Measurements from ENCODE around the gene HELZ2. TPM values are rescaled to one million over a fixed set of nuclear protein-coding genes. Genes with fewer than 3 reads are reported as not detected.

Gene HELZ2
- total RNA-seq, 1 experiment from 2014 or later: 27.5 TPM

DNA sequence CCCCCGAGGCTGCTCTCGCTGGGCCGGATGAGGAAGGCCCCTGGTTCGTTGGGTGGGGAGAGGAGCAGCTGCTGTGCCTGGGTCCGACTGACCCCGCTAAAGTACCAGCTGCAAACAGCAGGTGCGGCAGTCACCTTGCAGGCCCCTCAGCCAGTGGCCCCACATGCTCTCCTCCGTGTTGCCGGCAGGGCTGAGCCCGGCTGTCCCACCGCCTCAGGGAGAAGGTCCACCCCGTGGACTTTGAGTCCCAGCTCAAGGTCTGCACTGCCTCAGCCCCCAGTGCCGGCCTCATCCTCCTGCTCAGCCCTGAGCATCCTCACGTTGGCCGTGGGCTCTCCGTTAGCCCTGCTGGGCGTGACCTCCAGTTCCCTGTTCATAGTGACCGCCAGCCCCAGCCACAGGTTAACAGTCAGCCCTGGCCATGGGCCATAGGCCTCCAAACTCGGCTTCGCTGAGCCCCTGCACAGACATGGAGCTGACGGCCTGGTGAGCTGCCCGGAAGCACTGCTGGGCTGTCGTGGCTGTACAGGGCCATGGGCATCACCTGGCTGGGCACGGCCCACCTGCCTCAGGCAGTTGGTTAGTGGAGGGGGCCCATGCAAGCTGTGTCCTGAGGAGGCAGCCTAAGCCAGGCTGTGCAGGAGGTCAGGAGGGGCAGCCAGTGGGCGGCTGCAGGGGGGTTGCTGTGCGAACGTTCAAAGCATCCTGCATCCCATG, 29.6 kb downstream of the HELZ2 start:
- CTCF ChIA-PET: interaction anchor here (1.4 kb wide), 1 partner anchor 429 kb away, joined by 4 read pairs; no protein-coding TSS in a partner anchor
- no peaks in the 10 kb centered on the region for H3K36me3 Mint-ChIP-seq

More for the DNA sequence above, 29.6 kb downstream of the HELZ2 start:
- POLR2A ChIA-PET: no interaction called here
- no peak for DNase-seq (ENCODE audit: low spot score)
- Mint-ChIP-seq H3K4me1 (peaks cover 9% of the 10 kb centered on the region), H3K27ac (no peak overlapping the region), H3K4me3 (no peak overlapping the region), H3K27me3 (ENCODE audit: low read depth) (no peaks in the 10 kb centered on the region), H3K9me3 (no peaks in the 10 kb centered on the region)
- TF ChIP-seq ZNF416 (CRISPR knock-in tag; IDR thresholded peaks at IDR 0.05): no peak
- TF ChIP-seq, protein P1, sequence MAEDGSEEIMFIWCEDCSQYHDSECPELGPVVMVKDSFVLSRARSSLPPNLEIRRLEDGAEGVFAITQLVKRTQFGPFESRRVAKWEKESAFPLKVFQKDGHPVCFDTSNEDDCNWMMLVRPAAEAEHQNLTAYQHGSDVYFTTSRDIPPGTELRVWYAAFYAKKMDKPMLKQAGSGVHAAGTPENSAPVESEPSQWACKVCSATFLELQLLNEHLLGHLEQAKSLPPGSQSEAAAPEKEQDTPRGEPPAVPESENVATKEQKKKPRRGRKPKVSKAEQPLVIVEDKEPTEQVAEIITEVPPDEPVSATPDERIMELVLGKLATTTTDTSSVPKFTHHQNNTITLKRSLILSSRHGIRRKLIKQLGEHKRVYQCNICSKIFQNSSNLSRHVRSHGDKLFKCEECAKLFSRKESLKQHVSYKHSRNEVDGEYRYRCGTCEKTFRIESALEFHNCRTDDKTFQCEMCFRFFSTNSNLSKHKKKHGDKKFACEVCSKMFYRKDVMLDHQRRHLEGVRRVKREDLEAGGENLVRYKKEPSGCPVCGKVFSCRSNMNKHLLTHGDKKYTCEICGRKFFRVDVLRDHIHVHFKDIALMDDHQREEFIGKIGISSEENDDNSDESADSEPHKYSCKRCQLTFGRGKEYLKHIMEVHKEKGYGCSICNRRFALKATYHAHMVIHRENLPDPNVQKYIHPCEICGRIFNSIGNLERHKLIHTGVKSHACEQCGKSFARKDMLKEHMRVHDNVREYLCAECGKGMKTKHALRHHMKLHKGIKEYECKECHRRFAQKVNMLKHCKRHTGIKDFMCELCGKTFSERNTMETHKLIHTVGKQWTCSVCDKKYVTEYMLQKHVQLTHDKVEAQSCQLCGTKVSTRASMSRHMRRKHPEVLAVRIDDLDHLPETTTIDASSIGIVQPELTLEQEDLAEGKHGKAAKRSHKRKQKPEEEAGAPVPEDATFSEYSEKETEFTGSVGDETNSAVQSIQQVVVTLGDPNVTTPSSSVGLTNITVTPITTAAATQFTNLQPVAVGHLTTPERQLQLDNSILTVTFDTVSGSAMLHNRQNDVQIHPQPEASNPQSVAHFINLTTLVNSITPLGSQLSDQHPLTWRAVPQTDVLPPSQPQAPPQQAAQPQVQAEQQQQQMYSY (CRISPR knock-in tag; IDR thresholded peaks at IDR 0.05): no peak
- no peak for TF ChIP-seq SP1 (CRISPR knock-in tag; conservative IDR thresholded peaks at IDR 0.05)
- TF ChIP-seq, protein P2, sequence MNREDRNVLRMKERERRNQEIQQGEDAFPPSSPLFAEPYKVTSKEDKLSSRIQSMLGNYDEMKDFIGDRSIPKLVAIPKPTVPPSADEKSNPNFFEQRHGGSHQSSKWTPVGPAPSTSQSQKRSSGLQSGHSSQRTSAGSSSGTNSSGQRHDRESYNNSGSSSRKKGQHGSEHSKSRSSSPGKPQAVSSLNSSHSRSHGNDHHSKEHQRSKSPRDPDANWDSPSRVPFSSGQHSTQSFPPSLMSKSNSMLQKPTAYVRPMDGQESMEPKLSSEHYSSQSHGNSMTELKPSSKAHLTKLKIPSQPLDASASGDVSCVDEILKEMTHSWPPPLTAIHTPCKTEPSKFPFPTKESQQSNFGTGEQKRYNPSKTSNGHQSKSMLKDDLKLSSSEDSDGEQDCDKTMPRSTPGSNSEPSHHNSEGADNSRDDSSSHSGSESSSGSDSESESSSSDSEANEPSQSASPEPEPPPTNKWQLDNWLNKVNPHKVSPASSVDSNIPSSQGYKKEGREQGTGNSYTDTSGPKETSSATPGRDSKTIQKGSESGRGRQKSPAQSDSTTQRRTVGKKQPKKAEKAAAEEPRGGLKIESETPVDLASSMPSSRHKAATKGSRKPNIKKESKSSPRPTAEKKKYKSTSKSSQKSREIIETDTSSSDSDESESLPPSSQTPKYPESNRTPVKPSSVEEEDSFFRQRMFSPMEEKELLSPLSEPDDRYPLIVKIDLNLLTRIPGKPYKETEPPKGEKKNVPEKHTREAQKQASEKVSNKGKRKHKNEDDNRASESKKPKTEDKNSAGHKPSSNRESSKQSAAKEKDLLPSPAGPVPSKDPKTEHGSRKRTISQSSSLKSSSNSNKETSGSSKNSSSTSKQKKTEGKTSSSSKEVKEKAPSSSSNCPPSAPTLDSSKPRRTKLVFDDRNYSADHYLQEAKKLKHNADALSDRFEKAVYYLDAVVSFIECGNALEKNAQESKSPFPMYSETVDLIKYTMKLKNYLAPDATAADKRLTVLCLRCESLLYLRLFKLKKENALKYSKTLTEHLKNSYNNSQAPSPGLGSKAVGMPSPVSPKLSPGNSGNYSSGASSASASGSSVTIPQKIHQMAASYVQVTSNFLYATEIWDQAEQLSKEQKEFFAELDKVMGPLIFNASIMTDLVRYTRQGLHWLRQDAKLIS (CRISPR knock-in tag; IDR thresholded peaks at IDR 0.05; ENCODE audit: borderline replicate concordance): no peak
- no peak for TF ChIP-seq NR3C1 (CRISPR knock-in tag; conservative IDR thresholded peaks at IDR 0.05; ENCODE audit: low read depth)
- TF ChIP-seq NR1H2 (CRISPR knock-in tag; IDR thresholded peaks at IDR 0.05): no peak
- TF ChIP-seq, protein P3, sequence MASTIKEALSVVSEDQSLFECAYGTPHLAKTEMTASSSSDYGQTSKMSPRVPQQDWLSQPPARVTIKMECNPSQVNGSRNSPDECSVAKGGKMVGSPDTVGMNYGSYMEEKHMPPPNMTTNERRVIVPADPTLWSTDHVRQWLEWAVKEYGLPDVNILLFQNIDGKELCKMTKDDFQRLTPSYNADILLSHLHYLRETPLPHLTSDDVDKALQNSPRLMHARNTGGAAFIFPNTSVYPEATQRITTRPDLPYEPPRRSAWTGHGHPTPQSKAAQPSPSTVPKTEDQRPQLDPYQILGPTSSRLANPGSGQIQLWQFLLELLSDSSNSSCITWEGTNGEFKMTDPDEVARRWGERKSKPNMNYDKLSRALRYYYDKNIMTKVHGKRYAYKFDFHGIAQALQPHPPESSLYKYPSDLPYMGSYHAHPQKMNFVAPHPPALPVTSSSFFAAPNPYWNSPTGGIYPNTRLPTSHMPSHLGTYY (CRISPR knock-in tag; IDR thresholded peaks at IDR 0.05): no peak
- TF ChIP-seq, protein P4, sequence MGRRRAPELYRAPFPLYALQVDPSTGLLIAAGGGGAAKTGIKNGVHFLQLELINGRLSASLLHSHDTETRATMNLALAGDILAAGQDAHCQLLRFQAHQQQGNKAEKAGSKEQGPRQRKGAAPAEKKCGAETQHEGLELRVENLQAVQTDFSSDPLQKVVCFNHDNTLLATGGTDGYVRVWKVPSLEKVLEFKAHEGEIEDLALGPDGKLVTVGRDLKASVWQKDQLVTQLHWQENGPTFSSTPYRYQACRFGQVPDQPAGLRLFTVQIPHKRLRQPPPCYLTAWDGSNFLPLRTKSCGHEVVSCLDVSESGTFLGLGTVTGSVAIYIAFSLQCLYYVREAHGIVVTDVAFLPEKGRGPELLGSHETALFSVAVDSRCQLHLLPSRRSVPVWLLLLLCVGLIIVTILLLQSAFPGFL (CRISPR knock-in tag; IDR thresholded peaks at IDR 0.05; ENCODE audit: borderline replicate concordance): no peak
- no peak for TF ChIP-seq RELA (CRISPR knock-in tag; IDR thresholded peaks at IDR 0.05; ENCODE audit: borderline replicate concordance)
- TF ChIP-seq, protein P5, sequence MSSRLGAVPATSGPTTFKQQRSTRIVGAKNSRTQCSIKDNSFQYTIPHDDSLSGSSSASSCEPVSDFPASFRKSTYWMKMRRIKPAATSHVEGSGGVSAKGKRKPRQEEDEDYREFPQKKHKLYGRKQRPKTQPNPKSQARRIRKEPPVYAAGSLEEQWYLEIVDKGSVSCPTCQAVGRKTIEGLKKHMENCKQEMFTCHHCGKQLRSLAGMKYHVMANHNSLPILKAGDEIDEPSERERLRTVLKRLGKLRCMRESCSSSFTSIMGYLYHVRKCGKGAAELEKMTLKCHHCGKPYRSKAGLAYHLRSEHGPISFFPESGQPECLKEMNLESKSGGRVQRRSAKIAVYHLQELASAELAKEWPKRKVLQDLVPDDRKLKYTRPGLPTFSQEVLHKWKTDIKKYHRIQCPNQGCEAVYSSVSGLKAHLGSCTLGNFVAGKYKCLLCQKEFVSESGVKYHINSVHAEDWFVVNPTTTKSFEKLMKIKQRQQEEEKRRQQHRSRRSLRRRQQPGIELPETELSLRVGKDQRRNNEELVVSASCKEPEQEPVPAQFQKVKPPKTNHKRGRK (CRISPR knock-in tag; IDR thresholded peaks at IDR 0.05; ENCODE audit: borderline replicate concordance): no peak
- no peak for TF ChIP-seq GABPB1 (CRISPR knock-in tag; IDR thresholded peaks at IDR 0.05)
- TF ChIP-seq, protein P6, sequence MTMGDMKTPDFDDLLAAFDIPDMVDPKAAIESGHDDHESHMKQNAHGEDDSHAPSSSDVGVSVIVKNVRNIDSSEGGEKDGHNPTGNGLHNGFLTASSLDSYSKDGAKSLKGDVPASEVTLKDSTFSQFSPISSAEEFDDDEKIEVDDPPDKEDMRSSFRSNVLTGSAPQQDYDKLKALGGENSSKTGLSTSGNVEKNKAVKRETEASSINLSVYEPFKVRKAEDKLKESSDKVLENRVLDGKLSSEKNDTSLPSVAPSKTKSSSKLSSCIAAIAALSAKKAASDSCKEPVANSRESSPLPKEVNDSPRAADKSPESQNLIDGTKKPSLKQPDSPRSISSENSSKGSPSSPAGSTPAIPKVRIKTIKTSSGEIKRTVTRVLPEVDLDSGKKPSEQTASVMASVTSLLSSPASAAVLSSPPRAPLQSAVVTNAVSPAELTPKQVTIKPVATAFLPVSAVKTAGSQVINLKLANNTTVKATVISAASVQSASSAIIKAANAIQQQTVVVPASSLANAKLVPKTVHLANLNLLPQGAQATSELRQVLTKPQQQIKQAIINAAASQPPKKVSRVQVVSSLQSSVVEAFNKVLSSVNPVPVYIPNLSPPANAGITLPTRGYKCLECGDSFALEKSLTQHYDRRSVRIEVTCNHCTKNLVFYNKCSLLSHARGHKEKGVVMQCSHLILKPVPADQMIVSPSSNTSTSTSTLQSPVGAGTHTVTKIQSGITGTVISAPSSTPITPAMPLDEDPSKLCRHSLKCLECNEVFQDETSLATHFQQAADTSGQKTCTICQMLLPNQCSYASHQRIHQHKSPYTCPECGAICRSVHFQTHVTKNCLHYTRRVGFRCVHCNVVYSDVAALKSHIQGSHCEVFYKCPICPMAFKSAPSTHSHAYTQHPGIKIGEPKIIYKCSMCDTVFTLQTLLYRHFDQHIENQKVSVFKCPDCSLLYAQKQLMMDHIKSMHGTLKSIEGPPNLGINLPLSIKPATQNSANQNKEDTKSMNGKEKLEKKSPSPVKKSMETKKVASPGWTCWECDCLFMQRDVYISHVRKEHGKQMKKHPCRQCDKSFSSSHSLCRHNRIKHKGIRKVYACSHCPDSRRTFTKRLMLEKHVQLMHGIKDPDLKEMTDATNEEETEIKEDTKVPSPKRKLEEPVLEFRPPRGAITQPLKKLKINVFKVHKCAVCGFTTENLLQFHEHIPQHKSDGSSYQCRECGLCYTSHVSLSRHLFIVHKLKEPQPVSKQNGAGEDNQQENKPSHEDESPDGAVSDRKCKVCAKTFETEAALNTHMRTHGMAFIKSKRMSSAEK (CRISPR knock-in tag; IDR thresholded peaks at IDR 0.05; ENCODE audit: borderline replicate concordance): no peak
- TF ChIP-seq ZNF263 (CRISPR knock-in tag; IDR thresholded peaks at IDR 0.05; ENCODE audit: low read depth): no peak
- TF ChIP-seq, protein P7, sequence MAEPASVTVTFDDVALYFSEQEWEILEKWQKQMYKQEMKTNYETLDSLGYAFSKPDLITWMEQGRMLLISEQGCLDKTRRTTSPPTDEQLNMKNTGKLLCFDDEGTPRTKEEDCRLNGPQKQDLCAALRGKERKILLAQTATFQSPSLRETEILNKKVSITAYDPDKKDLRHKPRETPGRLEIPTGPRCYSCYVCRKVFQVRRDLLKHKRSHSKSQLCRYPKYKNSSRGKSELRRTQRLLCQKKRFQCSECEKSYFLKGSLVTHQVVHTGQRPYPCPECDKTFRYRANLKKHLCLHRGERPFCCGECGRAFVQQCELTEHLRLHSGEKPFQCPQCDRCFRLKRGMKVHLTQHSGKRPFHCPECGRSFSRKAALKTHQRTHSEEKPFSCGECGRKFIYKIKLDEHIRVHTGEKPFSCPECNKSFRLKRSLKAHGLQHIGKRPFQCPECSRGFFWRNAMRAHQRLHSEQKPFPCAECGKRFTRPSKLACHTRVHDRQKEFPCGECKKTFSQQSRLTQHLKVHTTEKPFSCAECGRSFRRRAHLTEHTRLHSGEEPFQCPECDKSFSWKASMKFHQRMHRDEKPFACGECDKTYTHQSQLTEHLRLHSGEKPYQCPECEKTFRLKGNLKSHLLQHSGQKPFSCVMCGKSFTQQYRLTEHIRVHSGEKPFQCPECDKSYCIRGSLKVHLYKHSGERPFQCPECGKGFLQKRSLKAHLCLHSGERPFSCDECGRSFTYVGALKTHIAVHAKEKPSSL (CRISPR knock-in tag; conservative IDR thresholded peaks at IDR 0.05): no peak
- TF ChIP-seq ZBTB21 (CRISPR knock-in tag; IDR thresholded peaks at IDR 0.05; ENCODE audit: borderline replicate concordance): no peak
- TF ChIP-seq ATF1 (CRISPR knock-in tag; IDR thresholded peaks at IDR 0.05): no peak
- TF ChIP-seq, protein P8, sequence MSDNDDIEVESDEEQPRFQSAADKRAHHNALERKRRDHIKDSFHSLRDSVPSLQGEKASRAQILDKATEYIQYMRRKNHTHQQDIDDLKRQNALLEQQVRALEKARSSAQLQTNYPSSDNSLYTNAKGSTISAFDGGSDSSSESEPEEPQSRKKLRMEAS (CRISPR knock-in tag; IDR thresholded peaks at IDR 0.05): no peak
- ATAC-seq: no peak
